SK-N-SH (cell line): ENCODE data around the gene CFAP74.

Experiments
- EZH2phosphoT487 ChIP-seq: fragments of 200-600 bp; sonication (generic); IDR thresholded peaks from 2 replicates; pipeline ENCODE4 v1.6.1; 2017; ENCODE audit warnings: low read depth, mixed run types, mild to moderate bottlenecking, antibody characterized with exemption, moderate library complexity, borderline replicate concordance
- MEF2A ChIP-seq: IDR thresholded peaks from 2 replicates; pipeline ENCODE4 v1.4.0; 2012; ENCODE audit warnings: low read depth, borderline replicate concordance
- NRF1 ChIP-seq: IDR thresholded peaks from 2 replicates; pipeline ENCODE4 v1.6.1; 2012; ENCODE audit warnings: low read depth, mild to moderate bottlenecking, low read length
- SMC3 ChIP-seq: IDR thresholded peaks from 2 replicates; pipeline ENCODE4 v1.6.1; 2012; ENCODE audit warnings: low read depth, low read length, improper control_type of control experiment
- TAF1 ChIP-seq: IDR thresholded peaks from 2 replicates; pipeline ENCODE4 v1.6.1; 2012; ENCODE audit warnings: low read depth, mild to moderate bottlenecking, low read length, moderate library complexity, borderline replicate concordance
- YY1 ChIP-seq: IDR thresholded peaks from 2 replicates; pipeline ENCODE4 v1.4.0; 2012; ENCODE audit warnings: low read depth, mild to moderate bottlenecking
- TF ChIP-seq, protein P1 (sequence below): fragments of 200-600 bp; sonication (generic); IDR thresholded peaks from 2 replicates; pipeline ENCODE4 v1.6.1; 2017; ENCODE audit warnings: antibody characterized with exemption, mild to moderate bottlenecking, moderate library complexity
- TF ChIP-seq, protein P2 (sequence below): IDR thresholded peaks from 2 replicates; pipeline ENCODE4 v1.4.0; 2012; ENCODE audit warnings: low read depth, borderline replicate concordance
- TF ChIP-seq, protein P3 (sequence below): IDR thresholded peaks from 2 replicates; pipeline ENCODE4 v1.6.1; 2012; ENCODE audit warnings: mild to moderate bottlenecking, low read depth, low read length, moderate library complexity

DNA sequence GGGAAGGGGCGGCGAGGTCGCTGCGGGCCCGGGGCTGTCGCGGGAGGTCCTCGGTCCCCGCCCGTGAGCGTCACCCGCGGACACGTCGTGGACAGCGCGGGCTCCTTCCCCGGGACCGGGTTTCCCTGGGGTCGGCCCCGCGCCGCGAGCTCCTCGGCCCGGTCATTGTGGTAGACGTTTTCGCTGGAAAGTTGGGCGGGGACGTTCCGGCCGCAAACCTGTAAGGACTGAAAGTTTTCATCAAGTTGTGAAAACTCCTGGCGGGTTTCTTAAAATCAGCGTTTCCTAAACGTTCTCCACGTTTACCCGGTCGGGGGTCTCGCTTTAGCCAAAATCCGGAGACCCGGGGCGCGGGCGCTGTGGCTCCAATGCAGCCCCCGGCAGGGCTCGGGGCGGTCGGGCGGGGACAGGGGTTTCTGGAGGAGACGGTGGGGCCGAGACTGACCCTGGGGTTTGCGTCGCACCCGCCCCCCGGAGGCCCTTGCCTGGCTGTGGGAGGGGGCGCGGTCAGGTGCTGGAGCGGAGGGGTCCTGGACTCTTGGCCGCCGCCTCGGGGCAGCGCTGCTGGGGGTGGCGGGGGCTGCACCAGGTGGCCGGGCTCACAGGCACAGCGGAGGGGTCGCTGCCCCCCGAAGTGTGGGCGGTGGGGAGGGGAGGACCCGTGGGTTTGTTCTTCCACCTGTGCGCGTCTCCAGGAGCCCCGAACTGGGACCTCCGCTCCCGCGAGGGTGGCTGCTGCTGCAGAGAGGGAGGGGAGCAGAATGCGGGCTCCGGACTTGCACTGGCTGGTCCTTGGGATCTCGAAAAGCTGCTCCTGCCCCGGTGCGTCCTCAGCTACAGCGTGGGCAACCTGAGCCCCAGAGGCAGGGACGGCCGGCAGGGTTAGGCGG, 47.5 kb upstream of the CFAP74 start:
- TF ChIP-seq, protein P1, sequence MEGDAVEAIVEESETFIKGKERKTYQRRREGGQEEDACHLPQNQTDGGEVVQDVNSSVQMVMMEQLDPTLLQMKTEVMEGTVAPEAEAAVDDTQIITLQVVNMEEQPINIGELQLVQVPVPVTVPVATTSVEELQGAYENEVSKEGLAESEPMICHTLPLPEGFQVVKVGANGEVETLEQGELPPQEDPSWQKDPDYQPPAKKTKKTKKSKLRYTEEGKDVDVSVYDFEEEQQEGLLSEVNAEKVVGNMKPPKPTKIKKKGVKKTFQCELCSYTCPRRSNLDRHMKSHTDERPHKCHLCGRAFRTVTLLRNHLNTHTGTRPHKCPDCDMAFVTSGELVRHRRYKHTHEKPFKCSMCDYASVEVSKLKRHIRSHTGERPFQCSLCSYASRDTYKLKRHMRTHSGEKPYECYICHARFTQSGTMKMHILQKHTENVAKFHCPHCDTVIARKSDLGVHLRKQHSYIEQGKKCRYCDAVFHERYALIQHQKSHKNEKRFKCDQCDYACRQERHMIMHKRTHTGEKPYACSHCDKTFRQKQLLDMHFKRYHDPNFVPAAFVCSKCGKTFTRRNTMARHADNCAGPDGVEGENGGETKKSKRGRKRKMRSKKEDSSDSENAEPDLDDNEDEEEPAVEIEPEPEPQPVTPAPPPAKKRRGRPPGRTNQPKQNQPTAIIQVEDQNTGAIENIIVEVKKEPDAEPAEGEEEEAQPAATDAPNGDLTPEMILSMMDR = no peak
- TF ChIP-seq SMC3 = no peak
- TF ChIP-seq TAF1 = no peak
- TF ChIP-seq EZH2phosphoT487 = no peak
- no peak for TF ChIP-seq MEF2A
- TF ChIP-seq YY1 = no peak
- no peak for TF ChIP-seq NRF1
- TF ChIP-seq, protein P2, sequence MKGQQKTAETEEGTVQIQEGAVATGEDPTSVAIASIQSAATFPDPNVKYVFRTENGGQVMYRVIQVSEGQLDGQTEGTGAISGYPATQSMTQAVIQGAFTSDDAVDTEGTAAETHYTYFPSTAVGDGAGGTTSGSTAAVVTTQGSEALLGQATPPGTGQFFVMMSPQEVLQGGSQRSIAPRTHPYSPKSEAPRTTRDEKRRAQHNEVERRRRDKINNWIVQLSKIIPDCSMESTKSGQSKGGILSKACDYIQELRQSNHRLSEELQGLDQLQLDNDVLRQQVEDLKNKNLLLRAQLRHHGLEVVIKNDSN = no peak
- TF ChIP-seq, protein P3, sequence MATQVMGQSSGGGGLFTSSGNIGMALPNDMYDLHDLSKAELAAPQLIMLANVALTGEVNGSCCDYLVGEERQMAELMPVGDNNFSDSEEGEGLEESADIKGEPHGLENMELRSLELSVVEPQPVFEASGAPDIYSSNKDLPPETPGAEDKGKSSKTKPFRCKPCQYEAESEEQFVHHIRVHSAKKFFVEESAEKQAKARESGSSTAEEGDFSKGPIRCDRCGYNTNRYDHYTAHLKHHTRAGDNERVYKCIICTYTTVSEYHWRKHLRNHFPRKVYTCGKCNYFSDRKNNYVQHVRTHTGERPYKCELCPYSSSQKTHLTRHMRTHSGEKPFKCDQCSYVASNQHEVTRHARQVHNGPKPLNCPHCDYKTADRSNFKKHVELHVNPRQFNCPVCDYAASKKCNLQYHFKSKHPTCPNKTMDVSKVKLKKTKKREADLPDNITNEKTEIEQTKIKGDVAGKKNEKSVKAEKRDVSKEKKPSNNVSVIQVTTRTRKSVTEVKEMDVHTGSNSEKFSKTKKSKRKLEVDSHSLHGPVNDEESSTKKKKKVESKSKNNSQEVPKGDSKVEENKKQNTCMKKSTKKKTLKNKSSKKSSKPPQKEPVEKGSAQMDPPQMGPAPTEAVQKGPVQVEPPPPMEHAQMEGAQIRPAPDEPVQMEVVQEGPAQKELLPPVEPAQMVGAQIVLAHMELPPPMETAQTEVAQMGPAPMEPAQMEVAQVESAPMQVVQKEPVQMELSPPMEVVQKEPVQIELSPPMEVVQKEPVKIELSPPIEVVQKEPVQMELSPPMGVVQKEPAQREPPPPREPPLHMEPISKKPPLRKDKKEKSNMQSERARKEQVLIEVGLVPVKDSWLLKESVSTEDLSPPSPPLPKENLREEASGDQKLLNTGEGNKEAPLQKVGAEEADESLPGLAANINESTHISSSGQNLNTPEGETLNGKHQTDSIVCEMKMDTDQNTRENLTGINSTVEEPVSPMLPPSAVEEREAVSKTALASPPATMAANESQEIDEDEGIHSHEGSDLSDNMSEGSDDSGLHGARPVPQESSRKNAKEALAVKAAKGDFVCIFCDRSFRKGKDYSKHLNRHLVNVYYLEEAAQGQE = no peak
